HG02943 (cell line): ENCODE results near the gene UBALD2.
"Not testable (repeated sequence)": the region's sequence is repeated elsewhere in the genome, so short reads cannot be mapped to it uniquely, and the experiment has no call there.

ENCODE experiments used
- ATAC-seq: cut with Tn5 transposase; IDR thresholded peaks from one replicate; pipeline ENCODE4 v1.9.1; 2021; ENCODE audit warnings: mild to moderate bottlenecking, low read depth, moderate library complexity; ENCODE audit not compliant: unreplicated experiment

UBALD2 gene

DNA sequence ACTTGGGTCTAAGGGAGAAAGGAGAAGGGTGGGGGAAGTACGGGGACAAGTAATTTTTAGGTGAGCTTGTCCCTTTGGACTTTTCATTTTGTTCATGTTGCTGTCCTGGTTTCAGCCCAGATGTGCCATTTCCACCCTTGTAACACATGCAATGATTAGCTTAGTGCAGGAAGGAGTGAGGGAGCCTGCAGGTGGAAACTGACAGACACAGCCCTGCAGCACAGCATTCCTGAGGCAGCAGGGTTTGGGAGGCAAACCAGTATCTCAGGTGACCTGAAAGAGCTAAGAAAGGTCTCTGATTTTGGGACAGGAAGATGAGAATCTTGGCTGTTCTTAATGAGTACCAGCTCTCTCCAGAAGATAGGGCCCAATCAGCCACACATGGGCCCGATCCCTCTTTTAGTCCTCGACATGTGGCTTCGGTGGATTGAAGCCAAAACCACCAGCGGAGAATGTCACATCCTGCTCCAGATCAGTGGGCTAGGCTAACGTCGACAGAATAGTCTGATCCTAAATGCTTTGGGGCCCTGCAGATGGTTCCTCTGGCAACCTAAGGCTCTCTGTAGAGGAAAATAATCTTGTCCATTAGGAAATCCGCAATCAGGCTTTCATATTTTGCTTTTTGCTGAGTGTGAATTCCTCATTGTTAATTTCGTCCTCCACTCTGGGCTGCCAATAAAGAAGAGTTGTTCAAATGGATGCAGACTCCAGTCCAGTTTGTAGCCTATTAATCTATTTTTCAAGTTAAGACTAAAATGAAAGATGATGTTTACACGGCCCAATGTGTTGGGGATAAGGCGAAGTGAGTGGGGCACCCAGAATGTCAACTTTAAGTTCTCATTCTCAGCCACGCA, 21.1 kb upstream of the UBALD2 start:
- ATAC-seq: no peak

DNA sequence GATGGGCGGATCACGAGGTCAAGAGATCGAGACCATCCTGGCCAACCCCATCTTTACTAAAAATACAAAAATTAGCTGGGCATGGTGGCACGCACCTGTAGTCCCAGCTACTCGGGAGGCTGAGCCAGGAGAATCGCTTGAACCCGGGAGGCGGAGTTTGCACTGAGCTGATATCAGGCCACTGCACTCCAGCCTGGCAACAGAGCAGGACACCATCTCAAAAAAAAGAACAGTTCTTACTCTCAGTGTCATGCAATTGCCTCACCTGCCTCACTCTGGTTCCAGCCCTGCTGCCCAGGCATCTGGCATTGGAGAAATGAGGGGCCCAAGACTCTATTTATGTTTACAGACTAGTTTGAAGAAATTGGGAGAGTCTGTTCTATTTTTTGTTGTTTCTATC, 20.4 kb upstream of the UBALD2 start:
- not testable (repeated sequence) for ATAC-seq

DNA sequence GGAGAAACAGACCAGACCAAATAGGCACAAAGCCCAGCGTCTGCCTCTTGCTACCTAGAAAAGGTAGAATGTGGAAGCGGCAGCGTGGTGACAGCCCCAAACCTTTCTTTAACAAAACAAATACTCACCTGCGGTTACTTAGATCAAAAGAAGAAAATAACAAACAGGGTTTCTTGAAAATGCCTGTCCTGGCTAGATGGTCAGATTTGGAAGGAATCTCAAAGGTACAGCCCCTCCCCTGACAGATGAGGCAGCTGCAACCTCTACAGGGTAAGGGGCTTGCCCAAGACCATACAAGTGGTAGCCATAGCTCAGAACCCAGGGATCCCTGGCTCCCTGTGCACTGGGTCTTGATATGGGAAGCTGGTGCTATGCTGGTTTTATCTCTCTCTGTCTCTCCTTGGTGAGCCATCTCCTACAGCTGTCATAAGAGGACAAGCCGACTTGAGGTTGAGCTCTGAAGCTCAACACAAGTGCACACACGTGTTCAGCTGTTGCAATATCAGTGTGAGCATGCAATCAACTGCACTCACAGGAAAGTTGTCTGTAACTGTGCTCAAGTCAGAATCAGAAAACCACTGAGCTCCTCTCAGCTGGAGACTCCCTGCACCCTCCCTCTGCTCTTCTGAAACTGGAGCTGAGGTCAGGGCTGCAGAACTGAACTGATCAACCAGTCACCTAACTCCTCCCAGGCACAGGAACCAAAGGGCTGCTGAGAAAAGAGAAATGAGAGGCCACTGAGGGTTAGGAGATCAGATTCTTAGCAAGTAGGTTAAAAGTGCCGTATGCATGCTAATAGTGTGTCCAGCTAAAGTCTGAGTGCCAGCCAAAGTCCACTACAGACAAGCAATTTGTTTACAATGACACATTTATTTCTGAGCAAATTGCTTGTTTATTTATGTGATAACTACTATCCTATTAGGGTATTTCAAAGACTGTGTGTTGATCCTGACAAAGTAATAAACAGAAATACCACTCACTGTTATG, 18.8 kb upstream of the UBALD2 start:
- peak; percentile 90 for ATAC-seq

DNA sequence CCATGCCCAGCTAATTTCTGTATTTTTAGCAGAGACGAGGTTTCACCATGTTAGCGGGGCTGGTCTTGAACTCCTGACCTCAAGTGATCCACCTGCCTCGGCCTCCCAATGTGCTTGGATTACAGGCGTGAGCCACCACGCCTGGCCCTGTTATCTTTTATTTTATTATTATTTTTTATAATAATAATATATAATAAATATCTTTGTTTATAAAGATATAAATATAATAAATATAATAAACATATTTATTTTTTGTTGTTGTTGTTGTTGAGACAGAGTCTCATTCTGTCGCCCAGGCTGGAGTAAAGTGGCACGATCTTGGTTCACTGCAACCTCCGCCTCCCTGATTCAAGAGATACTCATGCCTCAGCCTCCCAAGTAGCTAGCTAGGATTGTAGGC, 17.8 kb upstream of the UBALD2 start:
- ATAC-seq: no peak

DNA sequence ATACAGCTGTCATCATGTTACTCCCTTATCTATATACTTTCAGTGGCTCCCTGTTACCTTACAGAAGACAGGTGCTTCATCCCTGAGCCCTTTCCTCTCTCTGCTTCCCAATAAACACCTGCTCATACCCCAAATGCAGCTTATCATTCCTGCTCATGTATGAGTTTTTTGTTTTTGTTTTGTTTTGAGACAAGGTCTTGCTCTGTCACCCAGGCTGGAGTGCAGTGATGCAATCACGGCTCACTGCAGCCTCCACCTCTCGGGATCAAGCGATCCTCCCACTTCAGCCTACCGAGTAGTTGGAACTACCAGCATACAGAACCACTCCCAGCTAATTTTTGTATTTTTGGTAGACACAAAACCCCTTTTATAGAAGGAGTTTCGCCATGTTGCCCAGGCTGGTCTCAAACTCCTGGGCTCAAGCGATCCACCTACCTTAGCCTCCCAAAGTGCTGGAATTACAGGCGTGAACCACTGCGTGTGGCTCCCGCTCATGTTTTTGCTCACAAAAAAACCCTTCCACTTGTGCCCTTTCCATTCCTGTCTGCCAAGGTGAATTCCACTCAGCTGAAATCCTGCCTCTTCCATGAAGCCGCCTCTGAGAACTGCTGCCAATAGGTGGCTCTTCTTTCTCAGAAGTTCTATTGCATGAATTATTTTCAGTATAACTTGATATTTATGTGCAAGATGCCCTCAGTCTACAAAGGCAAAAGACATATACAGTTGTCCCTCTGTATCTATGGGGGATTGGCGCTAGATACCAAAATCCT, 16.9 kb upstream of the UBALD2 start:
- no peak for ATAC-seq

DNA sequence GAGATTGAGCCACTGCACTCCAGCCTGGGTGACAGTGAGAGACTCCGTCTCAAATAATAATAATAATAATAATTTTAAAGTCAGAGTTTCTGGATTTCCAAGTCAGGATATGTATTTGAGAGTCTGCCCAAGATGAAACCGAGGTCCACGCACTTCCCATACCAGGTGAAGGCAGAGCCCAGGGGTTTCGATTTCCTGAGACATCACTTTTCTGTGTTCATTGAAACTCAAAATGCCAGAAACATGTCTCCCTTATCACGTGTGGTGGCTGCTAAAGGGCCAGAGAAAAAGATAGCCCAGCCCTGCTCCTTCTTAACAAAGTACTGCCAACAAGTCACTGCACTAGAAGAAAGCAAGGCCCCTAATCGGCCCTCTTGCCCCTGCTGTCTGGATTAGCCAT, 15.0 kb upstream of the UBALD2 start:
- no peak for ATAC-seq

DNA sequence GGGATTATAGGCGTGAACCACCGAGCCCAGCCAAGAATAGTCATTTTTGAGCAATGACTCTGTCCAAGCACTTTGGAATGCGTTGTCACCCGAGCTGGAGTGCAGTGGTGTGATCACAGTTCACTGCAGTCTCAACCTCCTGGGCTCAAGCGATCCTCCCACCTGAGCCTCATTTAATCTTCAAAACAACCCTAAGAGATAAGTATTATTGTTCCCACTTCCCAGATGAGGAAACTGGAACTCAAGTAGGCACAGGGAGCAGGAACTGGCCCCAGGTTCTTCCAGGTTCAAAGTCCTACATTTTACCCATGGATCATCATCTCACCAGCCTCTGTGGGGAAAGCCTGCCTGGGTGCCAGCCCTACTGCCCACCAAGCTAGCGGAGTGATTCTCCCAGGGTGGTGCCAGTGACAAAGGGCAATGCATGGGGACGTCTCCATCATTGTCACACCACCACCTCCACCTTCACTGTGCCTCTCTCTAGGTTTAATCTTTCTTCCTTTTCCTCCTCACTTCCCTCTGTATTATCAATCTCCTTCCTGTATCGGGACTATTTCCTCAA, 13.6 kb upstream of the UBALD2 start:
- no peak for ATAC-seq

DNA sequence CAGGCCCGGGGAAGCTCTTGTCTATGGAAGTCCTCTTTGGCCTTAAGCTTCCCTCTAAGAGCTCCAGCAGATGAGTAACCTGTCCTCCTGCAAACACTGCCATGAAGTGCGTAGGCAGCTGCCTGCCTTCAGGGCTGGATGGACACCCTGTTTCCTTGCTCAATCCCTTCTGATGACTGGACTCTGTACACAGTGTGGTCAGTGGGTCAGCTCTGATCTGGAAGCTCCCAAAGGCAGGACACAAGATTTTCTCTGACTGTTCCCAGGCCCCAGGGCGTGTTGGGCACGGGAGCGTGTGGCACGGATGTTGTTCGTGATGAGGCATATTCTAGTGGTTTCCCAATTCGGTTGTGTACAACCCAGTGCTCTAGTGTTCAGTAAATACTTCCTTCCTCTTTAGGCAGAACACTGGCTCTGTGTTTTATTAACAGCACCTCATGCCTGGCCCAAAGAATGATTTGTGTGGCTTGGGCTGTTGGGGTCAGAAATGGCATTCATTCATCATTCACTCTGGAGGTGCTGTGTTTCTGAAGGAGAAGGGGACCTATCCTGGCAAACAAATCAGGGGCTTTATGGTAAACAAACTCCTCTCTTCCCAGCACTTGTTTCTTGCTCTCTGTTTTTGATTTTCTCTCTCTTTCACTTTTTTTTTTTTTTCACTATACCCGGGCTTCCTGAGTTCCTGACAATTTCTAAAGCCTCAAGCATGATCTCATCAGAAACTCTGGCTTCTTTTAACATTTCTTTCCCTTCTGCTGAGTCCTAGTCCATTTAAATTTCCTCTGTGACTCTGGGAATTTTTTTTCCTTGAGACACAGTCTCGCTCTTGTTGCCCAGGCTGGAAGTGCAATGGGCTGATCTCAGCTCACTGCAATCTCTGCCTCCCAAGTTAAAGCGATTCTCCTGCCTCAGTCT, 12.9 kb upstream of the UBALD2 start:
- peak; percentile 58 for ATAC-seq

DNA sequence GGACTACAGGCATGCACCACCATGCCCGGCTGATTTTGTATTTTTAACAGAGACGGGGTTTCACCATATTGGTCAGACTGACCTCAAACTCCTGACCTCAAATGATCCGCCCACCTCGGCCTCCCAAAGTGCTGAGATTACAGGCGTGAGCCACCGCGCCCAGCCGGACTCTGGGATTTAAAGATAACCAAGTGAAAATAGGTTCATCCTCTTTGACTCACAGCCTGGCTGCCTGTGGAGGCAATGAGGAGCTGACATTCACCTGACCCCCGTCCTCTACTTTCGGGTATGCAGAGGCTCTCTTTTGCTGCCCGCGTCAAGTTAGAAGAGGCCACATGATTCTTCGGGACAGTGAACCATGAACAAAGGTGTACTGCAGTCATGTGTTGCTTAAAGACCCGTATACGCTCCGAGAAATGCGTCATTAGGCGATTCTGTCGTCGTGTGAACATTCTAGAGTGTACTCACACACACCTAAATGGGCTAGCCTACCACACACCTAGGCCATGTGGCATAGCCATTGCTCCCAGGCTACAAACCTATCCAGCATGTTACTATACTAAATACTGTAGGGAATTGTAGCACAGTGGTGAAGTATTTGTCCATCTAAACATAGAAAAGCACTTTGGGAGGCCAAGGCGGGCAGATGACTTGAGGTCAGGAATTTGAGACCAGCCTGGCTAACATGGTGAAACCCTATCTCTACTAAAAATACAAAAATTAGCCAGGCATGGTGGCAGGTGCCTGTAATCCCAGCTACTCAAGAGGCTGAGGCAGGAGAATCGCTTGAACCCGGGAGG, 12.0 kb upstream of the UBALD2 start:
- ATAC-seq: not testable (repeated sequence)

DNA sequence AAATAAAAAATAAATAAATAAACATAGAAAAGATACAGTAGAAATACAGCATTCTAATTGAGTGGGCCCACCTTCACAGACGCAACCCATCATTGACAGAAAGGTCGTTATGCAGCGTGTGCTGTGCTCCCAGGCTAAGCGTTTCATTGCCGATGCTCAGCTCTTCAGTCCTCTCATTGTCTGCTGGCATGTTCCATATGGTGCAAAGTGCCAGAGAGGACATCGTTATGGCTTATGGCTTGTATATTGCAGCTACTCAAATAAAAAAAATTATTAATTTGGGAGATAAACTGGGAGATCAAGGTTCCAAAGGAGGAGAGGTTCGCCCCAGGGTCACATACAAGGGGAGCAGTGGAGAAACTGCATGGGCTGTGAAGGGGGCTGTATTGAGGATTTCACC, 11.3 kb upstream of the UBALD2 start:
- no peak for ATAC-seq

DNA sequence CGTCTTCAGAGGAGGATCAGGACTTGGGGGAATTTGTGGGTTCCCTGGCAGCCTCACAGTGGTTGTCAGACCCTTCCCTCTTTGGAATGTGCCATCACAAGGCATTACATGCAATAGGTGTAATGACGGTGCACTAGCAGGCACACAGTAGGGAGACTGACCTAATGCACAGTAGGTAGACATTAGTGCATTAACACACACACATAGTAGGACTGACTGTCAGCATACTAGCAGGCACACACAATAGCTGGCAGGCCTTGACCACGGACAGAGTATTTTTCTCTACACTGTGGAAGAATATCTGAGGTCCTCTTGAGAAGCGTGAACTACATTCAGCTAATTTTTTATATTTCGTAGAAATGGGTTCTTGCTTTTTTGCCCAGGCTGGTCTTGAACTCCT, 10.9 kb upstream of the UBALD2 start:
- no peak for ATAC-seq

DNA sequence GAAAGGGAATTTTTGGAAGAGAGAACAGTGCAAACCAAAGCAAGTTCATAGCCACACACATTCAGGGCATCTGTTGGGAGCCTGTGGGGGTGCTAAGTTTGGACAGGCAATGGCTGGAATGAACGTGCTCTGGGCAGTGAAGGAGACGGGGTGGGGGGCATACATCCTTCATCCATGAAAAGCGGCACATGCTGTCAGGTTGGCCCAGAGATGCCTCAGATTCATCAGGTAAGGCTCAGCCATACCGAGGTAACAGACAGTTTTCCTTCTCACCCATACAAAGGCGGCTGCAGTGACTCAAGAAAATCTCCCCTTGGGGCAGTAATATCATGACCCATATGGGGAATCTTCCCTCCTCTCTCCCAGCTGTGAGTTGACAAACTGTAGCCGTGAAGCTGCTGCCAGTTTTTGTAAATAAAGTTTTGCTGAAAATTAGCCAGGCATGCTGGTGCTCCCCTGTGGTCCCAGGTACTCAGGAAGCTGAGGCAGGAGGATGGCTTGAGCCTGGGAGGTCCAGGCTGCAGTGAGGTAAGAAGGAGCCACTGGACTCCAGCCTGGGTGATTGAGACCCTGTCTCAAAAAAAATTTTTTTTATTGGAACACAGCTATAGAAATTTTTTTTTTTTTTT, 9.2 kb upstream of the UBALD2 start:
- ATAC-seq: no peak

DNA sequence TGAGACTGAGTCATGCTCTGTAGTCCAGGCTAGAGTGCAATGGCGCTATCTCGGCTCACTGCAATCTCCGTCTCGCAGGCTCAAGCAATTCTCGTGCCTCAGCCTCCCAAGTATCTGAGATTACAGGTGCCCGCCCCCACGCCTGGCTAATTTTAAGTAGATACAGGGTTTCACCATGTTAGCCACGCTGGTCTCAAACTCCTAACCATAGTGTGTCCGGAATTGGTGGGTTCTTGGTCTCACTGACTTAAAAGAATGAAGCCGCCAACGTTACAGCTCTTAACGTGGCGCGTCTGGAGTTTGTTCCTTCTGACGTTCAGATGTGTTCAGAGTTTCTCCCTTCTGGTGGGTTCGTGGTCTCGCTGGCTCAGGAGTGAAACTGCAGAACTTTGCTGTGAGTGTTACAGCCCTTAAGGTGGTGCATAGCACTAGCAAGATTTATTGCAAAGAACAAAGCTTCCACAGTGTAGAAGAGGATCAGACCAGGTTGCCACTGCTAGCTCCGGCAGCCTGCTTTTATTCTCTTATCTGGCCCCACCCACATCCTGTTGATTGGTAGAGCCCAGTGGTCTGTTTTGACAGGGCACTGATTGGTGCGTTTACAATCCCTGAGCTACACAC, 8.6 kb upstream of the UBALD2 start:
- ATAC-seq: not testable (repeated sequence)

DNA sequence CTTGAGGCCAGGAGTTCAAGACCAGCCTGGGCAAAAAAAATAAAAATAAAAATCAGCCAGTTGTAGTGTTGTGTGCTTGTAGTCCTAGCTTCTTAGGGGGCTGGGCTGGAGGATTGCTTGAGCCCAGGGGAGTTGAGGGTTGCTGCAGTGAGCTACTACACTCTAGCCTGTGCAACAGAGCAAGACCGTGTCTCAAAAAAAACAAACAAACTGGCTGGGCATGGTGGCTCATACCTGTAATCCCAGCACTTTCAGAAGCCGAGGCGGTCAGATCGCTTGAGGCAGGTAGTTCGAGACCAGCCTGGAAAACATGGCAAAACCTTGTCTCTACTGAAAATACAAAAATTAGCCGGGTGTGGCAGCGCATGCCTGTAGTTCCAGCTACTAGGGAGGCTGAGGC, 4.9 kb upstream of the UBALD2 start:
- ATAC-seq: no peak

DNA sequence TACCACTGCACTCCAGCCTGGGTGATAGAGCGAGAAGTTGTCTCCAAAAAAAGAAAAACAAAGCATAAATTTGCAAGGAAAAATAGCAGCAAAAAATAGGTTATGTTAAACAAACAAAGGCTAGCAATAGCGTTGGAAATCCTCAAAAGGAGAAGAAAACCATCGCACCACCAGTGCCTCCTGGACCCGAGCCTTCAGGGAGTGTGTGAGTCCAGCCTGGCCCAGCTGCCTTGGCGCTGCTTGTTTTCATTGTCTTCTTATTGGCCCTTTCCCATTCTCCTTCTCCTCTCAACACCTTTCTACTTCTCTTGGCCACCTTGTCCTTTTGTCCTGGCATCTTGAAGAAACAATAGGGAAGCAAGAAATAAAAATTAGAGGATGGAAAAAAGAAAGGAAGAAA, 4.5 kb upstream of the UBALD2 start:
- ATAC-seq: no peak

DNA sequence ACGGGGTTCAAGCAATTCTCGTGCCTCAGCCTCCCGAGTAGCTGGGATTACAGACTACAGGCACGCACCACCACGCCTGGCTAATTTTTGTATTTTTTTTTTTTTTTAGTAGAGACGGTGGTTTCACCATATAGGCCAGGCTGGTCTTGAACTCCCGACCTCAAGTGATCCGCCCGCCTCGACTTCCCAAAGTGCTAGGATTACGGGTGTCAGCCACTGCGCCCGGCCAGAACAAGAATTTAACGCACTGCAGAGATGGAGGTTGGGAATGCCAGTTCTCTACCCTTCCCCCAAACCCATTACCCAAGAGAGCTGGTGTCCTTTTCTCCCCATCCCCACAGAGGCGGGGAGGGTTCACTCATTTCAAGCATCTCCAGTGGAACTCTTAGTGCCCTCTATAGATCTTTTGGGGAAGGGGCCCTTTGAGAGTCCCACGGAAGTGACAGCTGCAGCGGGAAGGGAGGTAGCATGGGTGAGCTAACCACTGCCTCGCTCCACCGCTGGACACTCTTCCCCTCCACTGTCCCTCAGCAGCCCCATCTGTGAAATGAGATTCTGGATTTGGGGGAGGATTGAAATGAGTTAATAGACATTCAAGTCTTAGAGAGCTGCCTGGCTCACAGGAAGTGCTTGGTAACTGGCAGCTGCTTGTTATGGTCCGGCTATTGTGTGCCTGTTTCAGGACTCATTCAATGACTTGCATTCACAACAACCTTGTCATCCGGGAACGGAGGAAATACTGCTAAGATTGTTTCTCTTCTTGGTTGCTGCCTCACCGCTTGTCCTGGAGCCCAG, 3.5 kb upstream of the UBALD2 start:
- ATAC-seq: no peak
